Mucosa of gallbladder (tissue), 1 donor: ENCODE results near the gene HOXA4. TPM values are rescaled to one million over a fixed set of nuclear protein-coding genes. Genes with fewer than 3 reads are reported as not detected.

ENCODE experiments used
- DNase-seq: peaks from one replicate; pipeline ENCODE4 v3.0.0-alpha.2; 2020; ENCODE audit warnings: low spot score
- total RNA-seq: library from RNA; stranded (reverse); gene quantifications from one replicate; pipeline ENCODE4 v1.2.1, GENCODE V29; 2021
- donor health status: DM: no; HTN: no; CAD: no.

Gene HOXA4
- total RNA-seq, 1 donor from 2014 or later: 2.3 TPM

GRCh38 chr7:27169658-27170425, 39.3 kb upstream of the HOXA4 start:
- no peak for DNase-seq

- no peak for DNase-seq
Measured at GRCh38 chr7:27168265-27168947, 37.8 kb upstream of the HOXA4 start.

- no peak for DNase-seq
Measured at GRCh38 chr7:27167916-27168264, 37.3 kb upstream of the HOXA4 start.

GRCh38 chr7:27166531-27167505, 36.3 kb upstream of the HOXA4 start:
- DNase-seq: no peak

- no peak for DNase-seq
Measured at GRCh38 chr7:27165996-27166530, 35.5 kb upstream of the HOXA4 start.

GRCh38 chr7:27165089-27165995, 34.8 kb upstream of the HOXA4 start, which contains the start of gene HOXA9:
Gene HOXA9 (minus strand): TSS chr7:27165537. CDS start chr7:27165457, 80 bp downstream.
- no peak for DNase-seq

GRCh38 chr7:27164367-27165088, 34.0 kb upstream of the HOXA4 start:
- DNase-seq: no peak

DNA sequence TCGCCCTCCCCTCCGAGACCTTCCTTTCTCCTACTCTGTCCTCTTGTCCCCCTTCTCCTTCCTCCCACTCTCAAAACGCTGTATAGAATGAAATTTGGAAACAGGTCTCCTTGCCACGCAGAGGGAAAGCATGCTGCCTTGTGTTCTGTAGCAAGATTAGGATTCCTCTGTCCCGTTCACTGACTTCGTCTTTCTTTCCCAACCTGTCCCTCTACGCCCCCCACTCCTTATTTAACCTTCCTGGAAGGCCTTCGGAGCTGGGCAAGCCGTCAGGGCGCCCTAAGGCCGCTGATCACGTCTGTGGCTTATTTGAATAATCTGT, 33.4 kb upstream of the HOXA4 start:
- no peak for DNase-seq

GRCh38 chr7:27163288-27164044, 32.9 kb upstream of the HOXA4 start:
- DNase-seq: no peak

- DNase-seq: no peak
Measured at GRCh38 chr7:27162561-27163287, 32.2 kb upstream of the HOXA4 start.

DNA sequence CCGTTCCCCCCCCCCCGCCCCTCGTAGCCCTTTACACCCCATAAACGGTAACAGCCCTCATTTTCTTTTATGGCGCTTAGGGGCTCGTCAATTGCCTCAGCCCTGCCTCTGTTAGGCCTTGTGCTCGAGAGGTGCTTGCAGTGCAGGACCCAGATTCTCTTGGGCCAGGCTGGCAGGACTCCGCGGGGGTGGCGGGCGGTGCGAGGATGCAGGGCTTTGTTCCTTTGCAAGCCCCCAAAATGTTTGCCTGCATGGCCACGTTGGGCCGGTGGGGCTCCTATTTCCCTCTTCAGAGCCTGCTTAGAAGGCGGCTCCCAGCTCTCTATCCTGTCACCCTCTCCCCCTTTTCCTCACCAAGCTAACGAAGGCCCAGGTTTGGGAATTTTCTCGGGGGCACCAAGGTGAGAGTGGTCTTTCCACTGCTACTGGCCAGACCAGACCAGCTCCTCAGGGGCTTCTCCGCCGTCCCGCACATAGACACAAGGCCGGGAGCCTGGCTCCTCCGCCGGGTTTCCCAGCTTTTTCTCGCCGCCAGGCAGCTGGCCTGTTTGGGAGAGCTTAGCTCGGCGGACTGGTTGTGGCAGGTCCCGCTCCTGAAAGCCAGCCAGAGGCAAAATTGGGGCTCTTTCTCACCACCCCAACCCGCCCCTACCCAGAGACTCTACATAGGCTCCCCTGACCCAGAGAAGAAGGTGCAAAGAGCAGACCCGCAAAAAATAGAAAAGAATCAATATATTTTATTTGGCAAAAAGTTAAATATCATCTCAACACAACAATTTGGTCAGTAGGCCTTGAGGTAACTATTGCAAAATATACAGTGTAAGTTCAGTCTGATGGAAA, 31.4 kb upstream of the HOXA4 start:
- DNase-seq: no peak

DNA sequence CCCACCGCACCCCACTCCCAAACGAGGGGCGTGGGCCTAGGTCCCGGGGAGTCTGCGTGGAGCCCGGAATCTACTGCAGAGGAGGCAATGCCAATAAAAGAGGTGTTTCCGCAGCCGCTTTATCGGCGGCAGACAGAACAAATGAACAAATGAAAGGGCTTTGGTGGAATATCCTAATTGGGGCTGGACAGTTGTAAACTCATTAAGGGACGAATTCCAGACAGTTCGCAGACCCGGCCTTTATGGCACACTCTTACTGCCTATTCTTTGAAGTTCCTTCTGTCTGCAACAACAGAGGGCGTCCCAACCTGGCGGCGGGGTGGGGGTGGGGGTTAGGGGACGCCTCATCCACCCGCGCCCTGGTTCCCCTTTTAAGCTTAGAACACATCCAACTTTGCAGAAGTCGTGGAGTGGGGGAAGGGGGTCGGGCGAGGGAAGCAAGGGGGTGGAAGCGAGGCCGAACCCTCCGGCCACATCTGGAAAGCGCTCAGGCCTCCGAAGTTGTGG, 30.7 kb upstream of the HOXA4 start:
- no peak for DNase-seq

- DNase-seq: peak; percentile 72
Measured at GRCh38 chr7:27160546-27161213, 30.1 kb upstream of the HOXA4 start.

- DNase-seq: no peak
Measured at GRCh38 chr7:27160145-27160545, 29.6 kb upstream of the HOXA4 start.

- no peak for DNase-seq
Measured at GRCh38 chr7:27159266-27160144, 28.9 kb upstream of the HOXA4 start.
